B cell (primary cell): ENCODE measurements around the gene SCRN1.

Experiments used
- CTCF ChIP-seq: fragments of 200-600 bp; IDR thresholded peaks from one replicate; pipeline ENCODE4 v1.8.0; 2022; ENCODE audit warnings: antibody characterized with exemption, mild to moderate bottlenecking
- EZH2 ChIP-seq: IDR thresholded peaks from 2 replicates; pipeline ENCODE4 v1.6.1; 2012; ENCODE audit warnings: borderline replicate concordance, low read depth, mild to moderate bottlenecking, moderate library complexity, low read length; ENCODE audit not compliant: insufficient read depth, poor library complexity, severe bottlenecking

- TF ChIP-seq CTCF = no peak
- no peak for TF ChIP-seq EZH2
Measured at GRCh38 chr7:29896685-29897411, 92.8 kb downstream of the SCRN1 start.
